ENCODE data around the gene SCN3A.

- TF ChIP-seq CTCF (IDR thresholded peaks at IDR 0.05) (no peak), POLR2A (IDR thresholded peaks at IDR 0.05) (no peak), EP300 (IDR thresholded peaks at IDR 0.05) (no peak)
Measured at GRCh38 chr2:165112789-165113188, 91.1 kb downstream of the SCN3A start.
